Fibroblast of skin of right quadriceps (primary cell): ENCODE results near the gene KAT8.
"Not testable (repeated sequence)": the region's sequence is repeated elsewhere in the genome, so short reads cannot be mapped to it uniquely, and the experiment has no call there.

Experiments
- DNase-seq: peaks from one replicate; pipeline ENCODE4 v3.0.0-alpha.2; 2013

The KAT8 gene

DNA sequence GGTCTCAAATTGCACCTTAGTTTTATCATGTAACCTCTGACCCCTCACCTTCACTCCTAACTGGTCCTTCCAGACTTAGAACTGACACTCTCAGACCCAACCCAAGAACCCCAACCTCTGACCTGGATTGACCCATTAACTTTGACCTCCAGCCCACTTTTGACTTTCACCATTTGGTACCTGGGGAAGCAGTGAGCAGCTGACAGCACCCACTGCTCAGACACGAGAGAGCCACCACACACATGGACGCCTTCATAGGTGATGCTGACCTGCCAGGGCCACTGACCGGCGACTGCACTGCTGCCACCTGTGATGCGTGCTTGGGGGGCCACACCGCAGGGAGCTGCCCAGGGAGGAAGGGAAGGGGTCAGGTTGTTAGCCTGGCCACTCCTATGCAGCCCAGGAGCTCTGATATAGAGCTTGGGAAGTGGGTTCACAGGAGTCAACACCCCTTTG, 15.6 kb downstream of the KAT8 start:
- DNase-seq: no peak

DNA sequence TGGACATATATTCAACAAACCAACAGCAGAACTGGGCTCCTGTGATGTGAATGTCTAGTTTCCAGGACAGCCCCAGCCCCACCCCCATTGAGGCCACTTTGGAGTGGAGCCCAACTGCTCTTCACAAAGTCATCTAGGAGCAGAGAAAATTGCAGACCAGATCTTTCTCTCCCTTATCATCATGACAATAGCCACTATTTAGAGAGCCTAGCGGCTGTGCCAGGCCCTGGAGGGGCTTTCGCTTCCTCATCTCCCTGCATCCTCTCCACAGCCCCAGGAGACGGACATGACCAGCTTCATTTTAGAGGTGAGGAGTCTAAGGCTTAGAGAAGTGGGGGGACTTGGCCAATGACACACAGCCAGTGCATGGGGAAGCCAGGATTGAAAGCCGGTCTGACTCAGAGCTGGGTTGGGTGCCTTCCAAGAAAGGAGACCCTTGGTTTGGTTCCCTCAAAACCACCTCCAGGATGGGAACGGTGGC, 16.7 kb downstream of the KAT8 start:
- no peak for DNase-seq

DNA sequence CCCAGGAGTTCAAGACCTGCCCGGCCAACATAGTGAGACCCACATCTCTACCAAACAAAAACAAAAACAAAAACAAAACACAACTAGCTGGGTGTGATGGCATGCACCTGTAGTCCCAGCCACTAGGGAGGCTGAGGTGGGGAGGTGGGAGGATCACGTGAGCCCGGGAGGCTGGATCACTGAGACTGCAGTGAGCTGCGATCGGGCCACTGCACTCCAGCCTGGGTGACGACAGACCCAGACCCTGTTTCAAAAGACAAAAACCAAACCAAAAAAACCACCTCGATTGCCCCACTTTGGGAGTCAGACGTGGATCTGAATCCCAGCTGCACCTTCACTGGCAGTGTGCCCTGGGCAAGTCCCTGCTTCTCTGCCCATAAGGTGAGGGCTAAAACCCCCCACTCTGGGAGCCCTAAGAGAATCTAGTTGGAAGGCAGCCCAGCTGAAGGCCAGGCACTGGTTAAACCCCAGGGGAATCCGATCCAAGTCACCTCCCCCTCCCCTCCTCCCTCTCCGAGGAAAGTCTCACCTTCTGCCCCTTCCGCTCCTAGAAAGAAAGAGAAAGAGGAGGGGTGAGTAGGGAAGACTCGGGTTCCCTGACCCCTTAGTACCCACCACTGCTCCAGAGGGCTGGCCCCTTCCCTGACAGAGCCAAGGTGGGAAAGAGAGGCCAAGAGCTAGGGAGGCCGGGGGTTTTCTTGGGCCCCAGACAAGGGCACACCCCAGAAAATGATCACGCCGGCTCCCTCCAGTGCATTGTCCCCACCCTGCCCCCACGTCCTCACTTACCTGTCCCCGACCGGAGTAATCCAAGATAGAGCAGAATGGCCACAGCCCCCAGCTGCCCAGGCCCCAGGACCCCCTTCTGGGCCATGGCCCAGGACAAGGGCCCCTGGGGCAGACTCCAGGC, 17.4 kb downstream of the KAT8 start:
- no peak for DNase-seq

DNA sequence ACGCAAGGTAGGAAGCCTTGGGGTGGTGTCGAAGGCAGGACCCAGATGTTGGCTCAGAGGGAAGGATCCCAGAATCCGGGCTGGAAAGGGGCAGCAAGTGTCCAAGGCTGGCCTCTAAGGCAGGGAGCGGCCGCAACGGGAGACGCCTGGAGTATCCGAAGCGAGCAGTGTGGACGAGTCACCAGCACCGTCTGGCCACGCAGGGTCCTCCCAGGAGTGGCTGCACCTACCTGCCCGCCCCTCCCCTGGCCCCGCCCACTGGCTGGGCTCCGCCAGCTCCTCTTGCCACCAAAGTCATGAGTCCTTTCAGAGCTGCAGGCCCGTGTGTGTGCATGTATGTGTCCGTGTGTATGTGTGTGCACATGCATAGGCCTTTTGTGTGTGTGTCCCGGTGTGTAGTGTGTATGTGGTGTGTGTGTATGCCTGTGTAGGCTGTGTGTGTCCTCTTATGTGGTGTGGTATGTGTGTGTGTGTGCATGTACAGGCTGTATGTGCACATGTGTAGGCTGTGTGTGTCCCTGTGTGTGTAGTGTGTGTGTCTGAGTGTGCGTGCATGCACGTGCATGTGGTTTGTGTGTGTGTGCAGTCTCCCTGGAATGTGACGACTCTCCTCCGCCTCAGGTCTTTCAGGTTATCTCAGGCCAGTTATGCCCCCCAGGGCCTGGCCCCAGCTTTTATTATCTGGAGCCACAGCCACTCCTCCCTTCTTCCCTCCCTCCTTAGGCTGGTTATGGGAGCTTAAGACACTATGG, 18.2 kb downstream of the KAT8 start, which contains the start of gene PRSS8:
PRSS8 (minus strand) TSS at position 193 of the 752 bp plus-strand sequence. CDS start 229 bp downstream, outside the sequence.
- no peak for DNase-seq

DNA sequence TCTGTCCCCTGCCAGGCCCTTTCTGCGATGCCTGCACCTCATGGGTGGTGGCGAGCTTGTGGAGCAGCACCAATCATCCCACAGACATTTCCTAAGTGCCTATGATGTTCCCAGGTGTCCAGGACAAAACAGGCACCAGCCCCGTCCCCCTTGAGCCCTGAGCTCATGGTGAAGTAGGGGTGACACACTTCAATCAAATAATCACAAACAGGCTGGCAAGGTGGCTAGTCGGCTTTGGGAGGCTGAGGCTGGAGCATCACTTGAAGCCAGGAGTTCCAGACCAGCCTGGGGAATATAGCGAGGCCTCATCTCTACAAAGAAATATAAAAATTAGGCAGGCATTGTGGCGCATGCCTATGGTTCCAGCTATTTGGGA, 18.8 kb downstream of the KAT8 start:
- no peak for DNase-seq

DNA sequence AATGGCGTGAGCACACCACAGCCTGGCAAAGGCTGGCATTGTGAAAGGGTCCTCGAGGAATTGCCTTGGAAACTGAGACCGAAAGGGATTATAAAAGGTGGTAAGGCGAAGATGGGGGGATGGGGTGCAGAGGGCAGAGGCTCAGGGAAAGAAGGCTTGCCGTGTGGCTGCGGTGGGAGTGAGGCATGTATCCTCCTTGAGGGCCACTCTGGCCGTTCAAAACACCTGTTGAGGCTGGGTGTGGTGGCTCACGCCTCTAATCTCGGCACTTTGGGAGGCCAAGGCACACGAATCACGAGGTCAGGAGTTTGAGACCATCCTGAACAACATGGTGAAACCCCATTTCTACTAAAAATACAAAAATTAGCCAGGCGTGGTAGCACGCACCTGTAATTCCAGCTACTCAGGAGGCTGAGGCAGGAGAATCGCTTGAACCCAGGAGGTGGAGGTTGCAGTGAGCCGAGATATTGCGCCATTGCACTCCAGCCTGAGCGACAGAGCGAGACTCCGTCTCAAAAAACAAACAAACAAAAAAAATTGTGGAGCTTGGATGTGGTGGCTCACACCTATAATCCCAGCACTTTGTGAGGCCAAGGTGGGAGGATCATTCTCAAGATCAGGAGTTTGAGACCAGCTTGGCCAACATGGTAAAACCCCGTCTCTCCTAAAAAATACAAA, 19.5 kb downstream of the KAT8 start:
- DNase-seq: not testable (repeated sequence)

DNA sequence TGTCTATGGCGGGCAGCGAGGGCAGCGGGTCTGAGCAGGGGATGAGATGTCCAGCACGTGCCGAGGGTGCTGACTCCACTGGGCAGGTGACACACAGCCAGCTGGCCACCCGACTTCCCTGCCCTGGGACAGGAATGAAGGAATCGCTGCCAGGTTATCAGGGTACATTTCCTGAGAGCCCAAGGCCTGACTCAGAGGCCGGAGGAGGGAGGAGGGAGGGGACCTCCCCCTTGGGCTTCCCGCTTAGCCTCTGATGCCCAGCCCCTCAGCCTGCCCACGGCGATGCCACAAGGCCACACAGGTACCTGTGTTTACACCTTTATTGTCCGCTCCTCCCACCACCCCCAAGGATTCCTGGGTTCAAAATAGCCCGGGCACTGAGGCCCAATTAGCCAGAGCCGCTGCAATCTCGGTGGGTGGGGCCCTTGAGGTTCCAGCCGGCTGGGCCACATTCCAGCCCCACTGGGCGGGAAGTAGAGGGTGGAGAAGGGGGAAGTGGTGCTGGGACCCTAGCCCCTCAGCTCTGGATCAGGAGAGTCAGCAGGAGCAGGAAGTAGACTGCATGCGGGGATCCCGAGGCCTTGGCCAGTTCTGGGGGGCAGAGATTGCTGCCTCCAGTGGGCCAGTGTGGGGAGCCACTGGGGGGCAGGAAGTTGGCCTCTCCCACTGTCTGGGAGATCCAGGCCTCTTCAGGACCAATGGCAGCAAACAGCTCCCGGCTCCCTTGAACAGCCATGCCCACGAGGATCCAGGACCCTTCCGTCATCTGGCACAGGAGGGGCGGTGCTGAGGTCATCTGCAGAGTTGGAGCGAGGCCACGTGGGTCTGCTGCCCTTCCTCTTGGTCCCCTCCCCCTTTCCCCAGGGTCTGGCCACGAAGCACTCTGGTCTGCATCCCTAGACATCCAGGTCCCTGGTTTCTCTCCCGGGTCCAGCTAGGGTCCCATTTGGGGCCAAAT, 21.4 kb downstream of the KAT8 start:
- peak; percentile 42 for DNase-seq

DNA sequence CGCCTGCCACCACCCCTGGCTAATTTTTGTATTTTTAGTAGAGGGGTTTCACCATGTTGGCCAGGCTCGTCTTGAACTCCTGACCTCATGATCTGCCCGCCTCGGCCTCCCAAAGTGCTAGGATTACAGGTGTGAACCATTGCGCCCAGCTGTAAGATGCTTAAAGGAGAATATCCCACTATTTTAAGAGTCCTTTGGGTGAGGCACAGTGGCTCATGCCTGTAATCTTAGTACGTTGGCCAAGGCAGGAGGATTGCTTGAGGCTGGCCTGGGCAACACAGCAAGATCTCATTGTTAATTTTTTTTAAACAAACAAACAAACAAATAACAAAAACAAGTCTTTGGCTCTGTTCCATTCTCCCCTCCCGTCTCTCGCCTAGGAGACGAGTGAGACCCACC, 23.6 kb downstream of the KAT8 start:
- not testable (repeated sequence) for DNase-seq

DNA sequence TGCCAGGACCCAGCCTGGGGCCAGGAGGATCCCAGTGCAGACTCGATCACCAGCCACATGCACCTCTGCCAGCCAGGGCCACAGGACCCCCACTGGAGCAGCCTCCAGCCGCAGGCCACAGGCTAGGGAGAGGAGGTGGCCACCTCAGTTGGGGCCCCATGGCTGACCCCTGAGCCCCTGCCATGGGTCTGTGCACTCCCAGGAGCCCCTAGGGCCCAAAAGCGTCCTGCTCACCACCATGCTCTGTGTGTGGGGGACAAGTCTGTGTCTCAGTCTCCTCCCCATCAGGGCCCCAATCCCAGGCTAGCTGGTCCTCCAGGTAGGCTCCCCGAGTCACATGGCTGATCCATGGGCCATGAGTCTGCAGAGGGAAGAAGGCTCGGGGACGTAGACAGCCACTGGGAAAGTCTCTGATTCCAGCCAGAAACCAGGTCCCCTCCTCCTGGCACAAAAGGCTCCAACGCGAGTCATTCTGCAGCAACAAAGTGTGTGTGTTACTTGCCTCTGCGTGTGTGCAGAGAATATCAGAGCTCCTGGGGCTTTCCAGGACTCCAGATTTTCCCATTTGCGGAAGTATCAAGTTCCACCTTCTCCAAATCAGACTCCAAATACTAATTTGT, 24.1 kb downstream of the KAT8 start:
- DNase-seq: no peak

DNA sequence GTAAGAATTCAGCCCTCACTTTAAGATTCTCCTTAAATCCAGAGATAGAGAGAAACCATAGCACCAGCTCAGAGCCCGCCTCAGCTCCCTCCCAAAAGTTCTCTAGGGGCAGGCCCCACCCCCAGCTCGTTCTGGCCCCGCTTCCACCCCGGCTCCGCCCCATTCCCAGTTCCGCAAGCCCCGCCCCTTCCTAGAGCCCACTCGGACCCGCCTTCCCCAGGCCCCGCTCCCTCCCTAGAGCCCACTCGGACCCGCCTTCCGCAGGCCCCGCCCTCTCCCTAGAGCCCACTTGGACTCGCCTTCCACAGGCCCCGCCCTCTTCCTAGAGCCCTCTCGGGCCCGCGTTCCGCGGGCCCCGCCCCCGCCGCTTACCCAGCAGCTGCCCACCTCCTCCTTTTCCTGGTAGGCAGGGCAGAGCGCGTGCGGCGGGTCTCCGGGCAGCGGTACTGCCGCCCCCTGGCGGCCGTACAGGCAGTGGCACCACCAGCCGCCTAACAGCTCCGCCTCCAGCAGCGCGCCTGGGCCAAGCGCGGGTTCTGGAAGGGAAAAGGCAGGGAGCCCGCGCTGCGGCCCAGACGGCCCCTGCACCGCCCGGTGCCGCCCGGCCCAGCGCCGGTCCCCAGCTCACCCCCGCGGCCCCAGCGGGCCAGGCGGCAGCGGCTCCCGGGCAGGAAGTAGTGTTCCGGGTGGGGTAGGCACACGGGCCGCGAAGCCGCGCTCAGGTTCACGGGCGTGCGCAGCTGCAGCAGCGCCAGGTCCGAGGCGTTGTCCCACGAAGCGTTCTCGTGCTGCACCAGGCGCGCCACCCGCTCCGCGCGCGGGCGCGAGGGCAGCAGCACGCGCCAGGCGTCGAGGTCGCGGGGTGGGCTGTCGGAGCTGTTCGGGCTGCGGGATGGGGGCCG, 24.9 kb downstream of the KAT8 start:
- DNase-seq: peak; percentile 99

DNA sequence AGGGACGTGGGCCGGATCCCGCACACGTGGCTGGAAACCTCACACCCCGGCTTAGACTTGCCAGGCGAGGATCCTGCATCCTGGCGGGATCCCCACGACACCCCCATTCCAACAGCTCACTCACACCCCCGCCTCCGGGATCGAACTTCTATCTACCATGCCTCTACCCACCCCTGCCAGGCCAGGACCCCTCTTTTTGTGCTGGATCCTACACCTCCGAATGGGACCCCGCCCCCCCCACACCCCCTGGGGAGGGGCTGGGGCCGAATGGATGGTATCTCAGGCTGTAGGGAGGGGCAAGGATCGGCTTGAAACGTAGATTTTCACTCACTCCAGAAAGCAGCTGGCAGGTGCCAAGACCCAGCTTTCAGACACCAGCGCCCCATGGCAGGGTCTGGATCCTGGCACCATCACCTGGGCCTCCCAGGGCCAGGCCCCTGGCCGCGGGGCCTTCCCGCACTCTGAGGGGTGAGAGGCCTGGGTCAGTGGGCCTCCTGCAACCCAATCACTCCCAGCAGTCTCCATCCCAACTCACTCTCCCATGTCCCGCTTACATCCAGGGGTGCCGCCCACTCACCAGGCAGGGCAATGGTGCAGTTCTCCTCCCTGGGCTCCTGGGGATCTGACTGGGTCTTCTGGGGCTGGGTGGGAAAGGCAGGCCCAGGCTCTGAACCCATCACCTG, 25.7 kb downstream of the KAT8 start:
- DNase-seq: no peak

DNA sequence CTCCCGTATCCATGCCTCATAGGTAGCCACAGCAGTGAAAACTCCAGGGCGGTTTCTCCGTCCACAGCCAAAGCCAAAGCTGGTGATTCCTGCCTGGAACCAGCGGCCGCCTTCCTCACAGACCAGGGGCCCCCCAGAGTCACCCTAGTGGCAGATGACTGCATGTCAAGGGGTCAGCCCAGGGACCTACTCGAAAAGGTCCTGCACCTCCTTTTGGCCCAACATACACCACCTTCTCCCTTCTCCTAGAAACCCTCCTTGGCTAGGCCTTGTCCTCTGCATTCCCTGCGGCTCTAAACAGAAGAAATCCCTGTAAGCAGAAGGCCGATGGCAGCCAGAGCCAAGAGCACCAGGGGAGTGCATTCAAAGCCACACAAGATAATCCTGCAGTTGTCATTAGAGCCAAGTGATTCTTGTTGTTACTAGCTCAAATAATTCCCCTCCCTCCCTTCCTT, 26.3 kb downstream of the KAT8 start:
- no peak for DNase-seq

DNA sequence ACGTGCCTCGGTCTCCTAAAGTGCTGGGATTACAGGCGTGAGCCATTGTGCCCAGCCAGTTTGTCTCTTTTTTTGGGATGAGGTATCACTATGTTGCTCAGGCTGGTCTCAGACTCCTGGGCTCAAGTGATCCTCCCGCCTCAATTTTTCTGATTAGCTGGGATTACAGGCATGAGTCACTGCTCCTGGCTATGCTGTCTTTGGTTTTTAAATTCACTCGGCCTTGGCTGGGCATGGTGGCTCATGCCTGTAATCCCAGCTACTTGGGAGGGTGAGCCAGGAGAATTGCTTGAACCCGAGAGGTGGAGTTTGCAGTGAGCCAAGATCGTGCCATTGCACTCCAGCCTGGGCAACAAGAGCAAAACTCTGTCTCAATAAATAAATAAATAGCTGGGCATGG, 27.0 kb downstream of the KAT8 start:
- DNase-seq: not testable (repeated sequence)

DNA sequence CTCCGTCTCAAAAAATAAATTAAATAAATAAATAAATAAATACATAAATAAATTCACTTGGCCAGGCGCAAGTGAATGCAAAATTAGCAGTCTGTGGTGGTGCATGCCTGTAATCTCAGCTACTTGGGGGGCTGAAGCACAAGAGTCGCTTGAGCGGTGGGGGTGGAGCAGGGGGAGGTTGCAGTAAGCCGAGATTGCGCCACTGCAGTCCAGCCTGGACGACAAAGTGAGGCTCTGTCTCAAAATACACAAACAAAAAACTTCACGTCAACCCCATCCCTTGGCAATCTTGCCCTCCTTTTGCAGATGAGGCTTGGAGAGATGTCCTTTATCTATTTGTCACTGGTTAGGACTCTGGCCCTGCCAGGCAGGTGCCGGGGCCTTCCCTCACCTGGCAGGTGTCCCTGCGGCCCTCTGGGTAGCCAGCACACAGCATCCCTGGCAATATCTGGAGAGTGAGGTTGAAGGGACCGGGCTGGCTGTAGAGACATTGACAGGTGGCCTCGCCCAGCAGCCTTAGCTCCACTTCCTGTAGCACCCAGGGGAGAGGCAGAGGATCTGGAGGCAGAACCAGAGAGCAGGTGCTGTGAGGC, 28.0 kb downstream of the KAT8 start:
- DNase-seq: no peak

DNA sequence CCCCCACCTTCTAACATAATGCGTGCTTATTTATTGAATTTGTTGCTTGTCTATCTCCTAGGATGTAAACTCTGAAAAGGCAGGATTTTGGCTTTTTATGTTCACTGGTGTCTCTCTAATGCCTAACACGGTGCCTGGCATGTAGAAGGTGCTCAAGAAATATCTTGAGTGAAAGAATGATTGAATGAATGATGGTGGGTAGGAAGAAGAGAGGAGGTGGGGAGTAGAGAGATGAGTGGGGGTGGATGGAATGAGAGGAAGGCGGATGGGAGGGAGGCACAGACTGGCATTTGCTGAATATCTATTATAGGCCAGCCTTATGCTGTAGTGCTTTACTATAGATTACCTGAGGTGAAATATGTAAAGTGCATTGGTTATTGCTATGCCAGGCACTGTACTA, 30.1 kb downstream of the KAT8 start:
- DNase-seq: no peak

DNA sequence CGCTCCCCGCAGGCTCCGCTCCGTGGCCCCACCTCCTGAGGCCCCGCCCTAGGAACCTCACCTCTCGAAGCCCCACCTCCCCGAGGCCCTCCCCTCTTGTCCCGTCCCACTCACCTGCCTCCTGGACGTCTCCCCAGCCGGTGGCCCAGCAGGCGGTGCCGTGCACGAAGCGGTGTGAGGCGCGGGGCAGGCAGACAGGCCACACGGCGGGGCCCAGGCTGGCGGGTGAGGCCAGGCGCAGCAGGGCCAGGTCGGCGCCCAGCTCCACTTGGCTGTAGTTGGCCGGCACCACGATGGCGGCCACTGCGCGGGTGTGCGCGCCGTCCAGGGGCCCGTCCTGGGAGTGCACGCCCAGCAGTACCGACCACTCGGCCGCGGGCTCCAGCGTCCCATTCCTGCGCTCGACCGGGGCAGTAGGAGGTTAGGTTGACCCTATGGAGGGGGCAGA, 30.8 kb downstream of the KAT8 start:
- DNase-seq: no peak

DNA sequence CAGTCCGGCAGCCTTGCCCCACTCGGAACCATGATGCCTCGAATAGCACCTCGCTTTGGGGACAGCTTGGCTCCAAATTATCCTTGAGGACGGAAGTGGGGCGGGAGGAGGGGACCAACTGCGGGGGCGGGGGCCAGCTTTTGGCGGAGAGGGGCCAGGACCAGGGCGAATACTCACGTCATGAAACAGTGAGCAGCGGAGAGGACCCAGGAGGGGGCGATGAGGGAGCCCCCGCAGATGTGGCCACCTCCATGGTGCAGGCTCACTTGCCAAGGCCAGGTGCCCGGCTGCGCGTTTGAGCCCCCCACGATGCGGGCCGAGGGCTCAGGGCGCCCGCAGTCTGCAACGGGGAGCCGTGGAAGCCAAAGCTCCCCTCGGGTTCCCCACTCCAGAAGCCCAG, 31.4 kb downstream of the KAT8 start:
- no peak for DNase-seq

DNA sequence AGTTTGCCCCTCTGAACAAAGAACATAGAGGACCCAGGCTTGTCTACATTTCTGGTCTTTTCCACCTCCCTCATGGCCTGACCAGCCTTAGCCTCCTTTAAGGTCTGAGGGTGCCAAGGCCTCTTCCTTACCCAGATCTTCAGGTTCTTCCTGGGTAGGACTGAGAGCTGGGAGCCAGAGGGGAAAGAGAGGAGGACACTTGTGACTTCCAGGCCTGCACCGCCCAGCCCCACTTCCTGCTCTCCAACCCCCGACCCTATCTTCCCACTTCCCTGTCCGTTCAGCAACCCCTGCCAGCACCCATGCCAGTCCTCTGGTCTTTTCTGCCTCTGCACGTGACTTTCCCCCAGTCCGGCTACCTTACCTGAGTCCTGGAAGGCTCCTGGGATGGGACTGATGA, 31.9 kb downstream of the KAT8 start:
- no peak for DNase-seq
